GM12874 (cell line): ENCODE results near the gene EIF4G1.

Source experiments
- CTCF ChIP-seq: IDR thresholded peaks from 2 replicates; pipeline ENCODE4 v1.5.1; 2011; ENCODE audit warnings: low read depth, mild to moderate bottlenecking, control low read depth, low read length, moderate library complexity; ENCODE audit not compliant: insufficient read depth

Gene EIF4G1

GRCh38 chr3:184336547-184337398 lies 22.4 kb downstream of the EIF4G1 start:
- no peak for TF ChIP-seq CTCF

- TF ChIP-seq CTCF: no peak
Observed at GRCh38 chr3:184337399-184337714, 23.0 kb downstream of the EIF4G1 start, which contains the start of gene FAM131A. Gene FAM131A, plus strand, starts transcription at chr3:184337600. Its CDS starts 31 bp downstream, at chr3:184337631.

DNA sequence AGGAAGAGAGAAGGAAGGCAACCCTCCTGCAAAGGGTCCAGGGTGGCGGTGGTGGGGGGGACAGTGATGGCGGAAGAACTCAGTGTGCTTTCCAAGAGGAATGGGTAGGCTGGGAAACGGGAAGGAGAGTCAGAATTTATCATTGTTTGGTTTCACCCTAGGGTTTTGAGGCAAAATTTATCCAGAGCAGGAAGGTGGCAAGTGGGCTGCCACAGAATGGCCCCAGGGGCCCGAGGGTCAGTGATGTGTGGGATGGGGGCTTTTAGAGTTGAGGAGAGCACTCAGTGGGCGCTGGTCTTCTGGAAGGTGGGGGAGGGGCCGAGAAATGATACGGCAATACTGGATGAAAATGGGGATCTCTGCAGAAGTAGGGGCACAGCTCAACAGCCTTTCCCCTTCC lies 23.6 kb downstream of the EIF4G1 start:
- TF ChIP-seq CTCF: no peak

DNA sequence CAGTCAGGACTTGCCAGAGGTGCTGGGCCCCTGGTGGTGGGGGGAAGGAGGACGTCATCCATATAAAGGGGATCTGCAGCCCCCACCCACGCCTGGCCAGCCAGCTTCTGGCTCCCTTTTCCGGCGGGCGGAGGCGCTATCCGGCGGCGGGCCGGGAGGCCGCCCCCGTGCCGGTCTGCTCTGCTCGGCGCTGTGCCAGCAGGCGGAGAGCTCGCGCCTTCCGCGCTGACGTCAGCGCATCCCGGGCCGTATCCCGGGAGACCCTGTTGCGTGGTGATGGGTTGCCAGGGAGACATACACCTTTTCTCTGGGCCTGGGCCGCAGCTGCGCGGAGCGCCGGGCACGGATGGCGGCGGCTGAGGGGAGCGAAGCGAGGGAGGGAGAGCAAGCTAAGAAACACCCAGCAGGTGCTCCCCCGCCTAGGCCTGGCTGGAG lies 24.1 kb downstream of the EIF4G1 start:
- no peak for TF ChIP-seq CTCF

- TF ChIP-seq CTCF: no peak
Observed at GRCh38 chr3:184339001-184339400, 24.6 kb downstream of the EIF4G1 start.

GRCh38 chr3:184341925-184342324 lies 27.5 kb downstream of the EIF4G1 start:
- no peak for TF ChIP-seq CTCF

GRCh38 chr3:184343200-184343876 lies 28.9 kb downstream of the EIF4G1 start:
- TF ChIP-seq CTCF: no peak
